ENCODE data around the gene PAPSS1.

The PAPSS1 gene

GRCh38 chr4:107640197-107640596 lies 79.8 kb downstream of the PAPSS1 start:
- no peak for TF ChIP-seq CTCF (IDR thresholded peaks at IDR 0.05; ENCODE audit: low read depth, low read length)
- Histone ChIP-seq H3K4me3 (ENCODE audit: low read depth, low read length) (no peak overlapping the region), H3K9me3 (ENCODE audit: severe bottlenecking) (no peaks in the 10 kb centered on the region), H3K27ac (no peak overlapping the region), H3K27me3 (ENCODE audit: insufficient read depth, low read depth, severe bottlenecking) (no peaks in the 10 kb centered on the region), H3K36me3 (peaks cover 63% of the 10 kb centered on the region)
- DNase-seq, result no peak

GRCh38 chr4:107635735-107636134 lies 84.3 kb downstream of the PAPSS1 start:
- no peak for TF ChIP-seq CTCF (IDR thresholded peaks at IDR 0.05; ENCODE audit: low read depth, low read length)
- Histone ChIP-seq H3K27me3 (ENCODE audit: insufficient read depth, low read depth, severe bottlenecking) (no peaks in the 10 kb centered on the region), H3K9me3 (ENCODE audit: severe bottlenecking) (no peaks in the 10 kb centered on the region), H3K36me3 (peaks cover 25% of the 10 kb centered on the region), H3K4me3 (ENCODE audit: low read depth, low read length) (no peak overlapping the region), H3K27ac (no peak overlapping the region)
- DNase-seq, result no peak

- TF ChIP-seq CTCF (IDR thresholded peaks at IDR 0.05; ENCODE audit: low read depth, low read length), result no peak
- no peak overlapping the region for H3K27ac ChIP-seq
- H3K36me3 ChIP-seq, result peaks cover 33% of the 10 kb centered on the region
- no peak for DNase-seq
- no peaks in the 10 kb centered on the region for H3K27me3 ChIP-seq (ENCODE audit: insufficient read depth, low read depth, severe bottlenecking)
- H3K9me3 ChIP-seq (ENCODE audit: severe bottlenecking), result no peaks in the 10 kb centered on the region
- H3K4me3 ChIP-seq (ENCODE audit: low read depth, low read length), result no peak overlapping the region
Measured at GRCh38 chr4:107631560-107631959, 88.5 kb downstream of the PAPSS1 start.

GRCh38 chr4:107630185-107630705 lies 89.8 kb downstream of the PAPSS1 start:
- Histone ChIP-seq H3K27ac (no peak overlapping the region), H3K36me3 (peaks cover 36% of the 10 kb centered on the region), H3K4me3 (ENCODE audit: low read depth, low read length) (no peak overlapping the region), H3K9me3 (ENCODE audit: severe bottlenecking) (no peaks in the 10 kb centered on the region), H3K27me3 (ENCODE audit: insufficient read depth, low read depth, severe bottlenecking) (no peaks in the 10 kb centered on the region)
- no peak for TF ChIP-seq CTCF (IDR thresholded peaks at IDR 0.05; ENCODE audit: low read depth, low read length)
- DNase-seq, result no peak

- H3K27ac ChIP-seq, result no peak overlapping the region
- no peaks in the 10 kb centered on the region for H3K9me3 ChIP-seq (ENCODE audit: severe bottlenecking)
- TF ChIP-seq CTCF (IDR thresholded peaks at IDR 0.05; ENCODE audit: low read depth, low read length), result no peak
- H3K36me3 ChIP-seq, result peaks cover 41% of the 10 kb centered on the region
- no peak for DNase-seq
- no peak overlapping the region for H3K4me3 ChIP-seq (ENCODE audit: low read depth, low read length)
- H3K27me3 ChIP-seq (ENCODE audit: insufficient read depth, low read depth, severe bottlenecking), result no peaks in the 10 kb centered on the region
Measured at GRCh38 chr4:107629318-107629717, 90.7 kb downstream of the PAPSS1 start.

- H3K36me3 ChIP-seq, result peaks cover 53% of the 10 kb centered on the region
- no peak for DNase-seq
- no peaks in the 10 kb centered on the region for H3K9me3 ChIP-seq (ENCODE audit: severe bottlenecking)
- H3K4me3 ChIP-seq (ENCODE audit: low read depth, low read length), result no peak overlapping the region
- H3K27me3 ChIP-seq (ENCODE audit: insufficient read depth, low read depth, severe bottlenecking), result no peaks in the 10 kb centered on the region
- TF ChIP-seq CTCF (IDR thresholded peaks at IDR 0.05; ENCODE audit: low read depth, low read length), result no peak
- no peak overlapping the region for H3K27ac ChIP-seq
Measured at GRCh38 chr4:107625391-107625902, 94.6 kb downstream of the PAPSS1 start.

All from WERI-Rb-1 (cell line).